GM18861 (cell line): Measurements from ENCODE around the gene CDH13.

ENCODE experiments used
- ATAC-seq: cut with Tn5 transposase; IDR thresholded peaks from one replicate; pipeline ENCODE4 v1.9.1; 2021; ENCODE audit not compliant: unreplicated experiment

CDH13 gene

DNA sequence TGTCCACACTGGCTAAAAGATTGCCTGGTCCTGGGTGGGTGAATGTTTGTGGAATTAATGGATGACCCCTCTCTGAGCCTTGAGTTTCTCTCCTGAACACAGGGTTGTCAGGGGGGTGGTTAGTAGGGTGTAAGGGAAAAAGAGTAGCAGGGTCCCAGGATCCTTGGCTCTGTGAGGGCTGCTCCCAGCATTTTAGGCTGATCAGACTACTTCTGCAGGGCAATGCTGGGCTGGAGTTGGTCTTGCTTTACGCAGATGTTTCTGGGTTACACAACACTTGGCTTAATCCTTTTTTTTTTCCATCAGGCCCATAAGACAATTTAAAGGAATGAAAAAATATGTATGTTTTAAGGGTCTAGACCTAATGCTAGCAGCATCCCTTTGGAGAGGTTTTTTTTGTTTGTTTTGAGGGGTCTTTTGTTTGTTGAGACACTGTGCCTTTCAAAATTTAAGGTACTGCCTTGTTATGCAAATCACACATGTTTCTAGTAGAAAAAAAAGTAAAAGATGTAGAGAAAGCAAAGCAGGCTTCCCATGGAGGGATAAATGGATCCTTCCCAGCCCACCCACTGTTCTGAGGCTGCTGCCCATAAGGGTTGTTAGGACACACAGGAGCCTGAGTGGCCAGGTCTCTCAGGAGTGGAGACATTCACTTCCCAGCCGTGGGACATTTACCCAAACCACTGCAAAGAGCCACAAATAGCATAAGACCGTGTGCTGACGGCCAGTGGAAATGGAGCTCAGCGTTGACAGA lies 955.4 kb downstream of the CDH13 start:
- ATAC-seq: no peak

DNA sequence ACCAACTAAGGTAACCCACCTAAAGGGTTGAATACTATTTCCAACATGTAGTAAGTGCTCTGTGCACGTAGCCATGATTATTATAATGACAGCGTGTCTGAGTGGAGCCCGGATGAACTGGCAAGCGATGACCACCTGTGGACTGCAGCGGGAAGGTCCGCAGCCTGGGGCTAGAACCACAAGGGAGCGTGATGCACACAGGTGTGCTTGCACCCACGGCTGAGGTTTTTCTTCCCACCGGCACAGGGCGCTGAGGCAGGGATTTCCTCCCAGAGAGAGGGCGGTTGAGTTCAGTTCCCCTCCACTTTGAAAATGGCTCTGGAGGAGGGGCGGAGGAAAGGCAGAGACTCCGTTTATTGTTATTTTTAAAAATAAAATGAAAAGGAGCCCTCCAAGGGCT lies 959.3 kb downstream of the CDH13 start:
- no peak for ATAC-seq

DNA sequence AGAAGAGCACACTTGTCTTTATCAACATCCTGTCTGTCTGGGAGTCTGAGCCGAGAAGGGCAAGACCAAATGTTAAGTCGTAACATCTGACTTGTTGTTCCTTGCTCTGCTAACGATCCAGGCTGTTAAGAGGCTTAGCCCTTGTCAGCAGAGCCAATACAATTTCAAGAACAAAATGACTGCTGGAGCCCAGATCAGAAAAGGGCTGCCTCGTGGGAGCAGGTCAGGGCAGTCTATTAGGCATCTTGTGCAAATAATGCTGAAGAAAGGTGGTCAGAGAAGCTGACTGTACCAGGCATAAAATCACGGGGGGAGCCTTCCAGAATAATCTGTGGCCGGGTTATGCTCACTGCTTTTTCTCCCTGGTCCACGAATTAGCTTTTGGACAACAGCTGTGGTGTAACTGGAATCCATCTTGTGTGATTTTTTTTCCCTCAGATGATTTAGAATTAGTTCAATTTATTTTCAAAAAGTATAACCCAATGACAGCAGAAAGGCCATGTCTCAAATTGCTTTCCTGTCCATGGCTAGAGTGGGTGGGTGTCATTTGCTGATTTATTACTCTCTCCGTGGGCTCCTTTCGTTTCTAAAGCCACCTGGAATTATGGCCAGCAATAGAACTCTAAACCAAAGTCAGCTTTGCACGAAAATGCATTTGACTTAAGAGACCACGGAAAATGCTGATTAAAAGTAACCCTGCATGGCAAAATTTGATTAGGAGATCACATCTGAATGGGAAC lies 959.9 kb downstream of the CDH13 start:
- no peak for ATAC-seq

DNA sequence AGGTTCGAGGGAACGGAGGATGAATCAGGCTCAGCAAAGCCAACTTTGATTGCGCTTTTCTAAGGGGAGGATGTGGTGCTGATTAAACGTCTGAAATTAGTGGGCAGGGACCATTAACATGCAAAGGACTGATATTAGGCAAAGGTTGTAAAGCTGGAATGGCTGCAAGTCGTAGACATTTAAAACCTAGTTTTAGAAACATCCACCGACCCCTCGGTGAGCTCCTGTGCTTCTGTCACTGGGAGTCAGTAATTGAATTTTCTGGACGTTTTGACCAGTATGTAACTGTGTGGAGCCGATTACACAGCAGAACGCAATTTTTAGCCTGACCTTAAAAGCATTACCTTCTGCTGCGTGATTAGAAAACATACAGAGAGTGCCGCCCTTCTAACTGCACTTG lies 960.4 kb downstream of the CDH13 start:
- no peak for ATAC-seq

DNA sequence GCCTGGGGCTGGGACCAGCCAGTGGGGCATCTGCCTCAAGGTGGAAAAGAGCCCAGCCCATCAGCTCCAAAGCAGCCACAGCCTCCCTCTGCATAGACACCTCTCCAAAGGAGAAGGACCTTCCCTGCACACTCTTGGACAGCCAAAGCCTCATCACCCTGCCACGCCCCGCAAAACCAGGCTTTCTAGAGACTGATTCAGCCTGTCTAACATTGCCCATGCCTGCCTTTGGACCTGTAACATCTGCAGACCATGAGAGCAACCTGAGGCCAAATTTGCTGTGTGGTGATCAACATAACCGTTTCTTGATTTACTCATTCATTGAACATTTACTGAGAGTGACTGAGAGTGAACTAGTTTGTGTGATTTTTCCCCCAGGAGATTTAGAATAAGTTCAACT lies 961.3 kb downstream of the CDH13 start:
- ATAC-seq: no peak

DNA sequence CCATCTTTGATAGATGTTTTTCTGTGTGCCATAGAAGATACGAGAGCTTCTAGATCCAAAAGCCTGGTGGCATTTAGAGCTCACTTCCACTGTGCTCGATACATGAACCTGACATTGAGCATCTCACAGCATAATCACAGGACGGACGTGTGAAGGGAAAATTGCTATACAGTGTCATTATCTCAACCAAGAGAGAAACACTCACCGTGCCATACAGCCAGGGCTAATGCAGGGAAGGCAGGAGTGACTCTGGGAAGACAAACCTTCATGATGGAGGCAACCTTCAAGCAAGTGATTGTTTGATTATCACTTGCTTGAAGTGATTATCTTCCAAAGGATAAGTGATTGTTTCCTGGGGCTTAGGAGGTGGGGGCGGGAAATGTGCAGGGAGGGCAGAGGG lies 962.8 kb downstream of the CDH13 start:
- ATAC-seq: no peak

DNA sequence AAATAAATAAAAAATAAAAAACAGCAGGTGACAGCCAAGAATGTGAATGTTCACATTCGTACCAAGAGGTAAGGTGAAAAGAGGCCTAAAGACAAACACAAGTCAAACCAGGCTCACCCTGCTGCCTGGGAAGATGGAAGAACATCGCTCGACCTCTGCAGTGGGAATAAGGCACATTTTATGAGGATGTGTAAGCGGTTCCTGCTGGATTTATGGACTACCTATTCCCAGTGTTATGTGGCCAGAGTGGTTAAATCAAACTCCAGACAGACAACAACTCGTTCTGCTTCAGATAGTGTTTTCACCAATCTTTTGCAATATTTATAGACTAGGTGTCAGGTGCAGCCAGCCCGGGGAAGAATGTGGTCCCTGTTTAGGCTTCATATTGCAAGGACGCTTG lies 966.0 kb downstream of the CDH13 start:
- ATAC-seq: no peak

DNA sequence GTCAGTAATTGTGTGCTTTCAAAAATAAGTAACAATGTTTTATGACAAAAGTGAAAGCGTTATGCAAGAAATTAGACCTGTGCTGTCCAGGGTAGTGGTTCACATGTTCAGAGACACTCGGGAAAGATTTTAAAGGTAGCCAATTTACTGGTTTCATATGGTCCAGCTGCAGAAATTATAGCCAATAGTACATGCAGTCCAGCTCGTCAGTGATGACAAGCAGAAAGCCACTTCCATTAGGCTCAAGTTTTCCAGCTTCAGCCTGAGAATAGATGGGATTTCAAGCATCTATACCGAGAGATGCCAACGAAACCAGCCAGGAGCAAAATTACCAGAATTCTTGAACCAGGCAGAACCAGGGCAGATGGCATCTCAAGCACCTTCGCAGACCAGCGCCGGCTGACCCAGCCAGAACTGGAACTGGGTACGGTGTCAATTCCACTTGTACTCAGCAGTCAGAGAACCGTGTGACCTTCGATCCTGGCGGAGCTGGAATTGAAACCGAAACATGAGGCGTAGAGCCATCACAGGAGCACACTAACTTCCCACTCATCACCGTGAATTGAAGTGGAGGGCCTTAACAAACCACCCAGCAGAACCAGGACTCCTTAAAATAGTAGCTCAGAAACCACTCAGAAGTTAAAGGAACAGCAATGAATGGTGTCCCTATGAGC lies 973.2 kb downstream of the CDH13 start:
- ATAC-seq: no peak

DNA sequence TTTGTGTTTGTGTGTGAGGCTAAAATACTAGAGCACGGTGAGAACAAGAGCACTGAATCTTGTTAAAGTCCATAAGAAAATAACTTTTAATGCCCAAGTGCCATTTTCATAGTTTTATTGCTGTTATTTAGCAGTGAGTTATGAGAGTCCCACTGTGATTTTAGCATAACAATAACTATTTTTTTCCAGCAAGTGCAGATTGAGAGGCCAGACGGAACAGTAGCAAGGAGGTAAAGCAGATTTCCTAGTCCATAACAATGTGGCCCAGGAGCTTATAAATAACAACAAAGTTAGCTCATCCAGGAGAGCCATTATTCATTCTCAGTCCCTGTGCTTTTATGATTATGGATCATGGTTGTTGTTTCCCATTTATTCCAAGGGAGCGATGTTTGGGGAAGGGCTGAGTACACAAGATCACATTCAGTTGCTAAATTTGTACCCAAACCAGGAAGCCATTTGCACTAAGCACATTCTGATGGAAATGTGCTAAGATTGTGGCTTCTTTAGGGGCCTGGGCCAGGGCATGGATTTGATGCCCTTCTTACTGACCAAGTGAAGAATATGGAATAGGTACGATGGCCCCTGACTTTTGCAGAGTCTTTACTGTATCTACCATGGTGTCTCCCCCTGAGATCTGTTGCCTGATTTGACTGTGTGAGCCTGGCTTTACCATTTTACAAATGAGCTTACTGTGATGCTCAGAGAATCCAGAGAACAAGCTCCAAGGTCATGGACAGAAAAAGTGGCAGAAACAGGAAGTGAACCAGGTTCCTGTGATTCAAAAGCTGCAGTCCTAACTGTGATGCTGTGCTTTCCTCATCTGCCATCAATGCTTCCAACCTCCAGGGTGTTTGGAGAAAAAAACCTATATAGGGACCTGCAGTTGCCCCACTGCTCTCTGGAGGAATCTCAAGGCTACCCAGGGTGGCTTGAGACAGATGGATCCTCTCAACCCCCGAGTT lies 976.3 kb downstream of the CDH13 start:
- ATAC-seq: no peak

DNA sequence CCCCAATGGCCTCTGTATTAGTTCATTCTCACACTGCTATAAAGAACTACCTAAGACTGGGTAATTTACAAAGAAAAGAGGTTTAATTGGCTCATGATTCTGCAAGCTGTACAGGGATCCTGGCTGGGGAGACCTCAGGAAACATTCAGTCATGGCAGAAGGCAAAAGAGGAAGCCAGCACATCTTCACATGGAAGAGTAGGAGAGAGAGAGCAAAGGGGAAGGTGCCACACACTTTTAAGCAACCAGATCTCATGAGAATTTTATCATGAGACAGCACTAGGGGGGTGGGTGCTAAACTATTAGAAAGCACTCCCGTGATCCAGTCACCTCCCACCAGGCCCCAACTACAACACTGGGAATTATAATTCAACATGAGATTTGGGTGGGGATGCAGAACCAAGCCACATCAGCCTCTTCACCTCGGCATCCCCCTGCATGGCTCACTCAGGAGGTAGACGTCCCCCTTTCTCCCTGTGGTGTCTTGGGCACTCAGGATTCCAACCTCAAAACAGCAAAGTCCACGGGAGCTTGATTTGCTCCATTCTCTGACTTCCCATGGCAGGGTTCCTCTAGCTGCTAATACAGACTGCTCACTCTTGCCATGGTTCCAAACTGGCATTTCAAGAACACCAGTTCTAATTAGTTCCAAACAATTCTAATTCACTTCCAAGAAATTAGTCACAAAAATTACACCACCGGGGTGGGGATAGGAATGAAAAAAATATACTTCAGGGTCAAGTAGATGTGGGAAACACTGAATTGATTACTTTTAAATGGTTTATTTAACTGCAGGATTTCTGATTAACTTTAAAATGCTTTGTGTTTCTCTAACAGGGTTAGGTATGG lies 977.2 kb downstream of the CDH13 start:
- ATAC-seq: no peak

DNA sequence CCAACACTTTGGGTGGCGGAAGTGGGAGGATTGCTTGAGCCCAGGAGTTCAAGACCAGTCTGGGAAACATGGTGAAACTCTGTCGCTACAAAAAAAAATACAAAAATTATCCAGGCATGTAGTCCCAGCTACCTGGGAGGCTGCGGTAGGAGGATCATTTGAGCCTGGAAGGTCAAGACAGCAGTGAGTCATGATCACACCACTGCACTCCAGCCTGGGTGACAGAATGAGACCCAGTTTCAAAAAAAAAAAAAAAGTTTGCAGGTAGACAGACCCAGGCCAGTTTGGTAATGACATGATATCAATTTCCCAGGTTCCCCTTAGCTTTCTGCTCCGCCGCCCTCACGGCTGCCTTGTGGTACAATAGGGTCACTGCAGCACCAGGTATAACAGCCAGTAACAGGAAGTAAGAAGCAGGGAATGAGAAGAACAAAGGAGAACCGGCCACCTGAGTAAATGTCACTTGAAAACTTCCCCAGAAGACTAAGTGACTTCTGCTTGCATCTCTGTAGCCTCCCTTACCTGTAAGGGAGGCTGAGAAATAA lies 979.8 kb downstream of the CDH13 start:
- ATAC-seq: no peak

DNA sequence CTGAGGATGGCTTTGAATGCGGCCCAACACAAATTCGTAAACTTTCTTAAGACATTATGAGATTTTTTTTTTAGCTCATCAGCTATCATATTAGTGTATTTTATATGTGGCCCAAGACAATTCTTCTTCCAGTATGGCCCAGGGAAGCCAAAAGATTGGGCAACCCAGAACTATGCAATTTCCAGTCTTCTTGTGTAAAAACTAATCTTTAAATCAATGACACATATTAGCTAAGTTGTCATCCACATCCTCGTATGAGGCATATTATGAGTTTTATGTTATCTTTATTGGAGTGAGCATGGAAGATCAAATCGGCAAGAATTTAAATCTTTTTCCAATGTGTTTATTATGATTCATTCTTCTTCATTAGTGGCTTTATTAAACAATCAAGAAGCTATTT lies 982.4 kb downstream of the CDH13 start:
- no peak for ATAC-seq

DNA sequence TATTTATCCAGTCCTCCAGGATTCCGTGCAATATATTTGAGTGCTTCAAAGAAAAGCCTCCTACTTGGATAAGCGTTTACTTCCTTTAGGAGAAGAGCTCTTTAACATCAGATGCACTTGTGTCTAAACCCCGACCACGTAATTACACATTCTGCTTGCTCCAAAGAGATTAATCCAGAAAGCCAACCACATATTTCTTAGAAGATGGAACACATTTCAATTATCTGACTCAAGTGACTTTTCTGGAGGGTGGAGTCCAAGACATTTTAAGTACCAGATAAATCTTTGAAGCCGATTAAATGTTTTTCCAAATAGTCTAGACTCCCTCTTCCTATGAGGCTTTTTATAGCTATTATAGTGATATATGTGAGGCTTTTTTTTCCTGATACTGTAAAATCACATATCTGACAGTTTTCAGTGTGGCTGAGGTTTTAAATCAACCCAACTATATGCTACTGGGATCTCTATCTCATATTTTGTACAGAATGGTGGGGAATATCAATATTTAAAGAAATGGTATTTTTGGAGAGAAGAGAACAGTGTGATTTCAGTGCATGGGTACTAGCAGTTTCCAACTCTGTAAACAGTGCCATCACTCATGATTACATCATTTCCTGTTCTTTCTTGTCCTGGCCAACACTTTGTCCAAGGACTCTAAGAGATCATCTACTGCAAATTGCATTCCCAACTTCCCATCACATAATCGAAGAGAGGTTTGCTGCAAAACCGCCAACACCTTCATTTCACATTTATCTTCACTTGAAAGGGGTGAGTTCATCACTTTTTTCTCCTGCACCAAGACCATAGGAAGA lies 988.6 kb downstream of the CDH13 start:
- ATAC-seq: no peak

DNA sequence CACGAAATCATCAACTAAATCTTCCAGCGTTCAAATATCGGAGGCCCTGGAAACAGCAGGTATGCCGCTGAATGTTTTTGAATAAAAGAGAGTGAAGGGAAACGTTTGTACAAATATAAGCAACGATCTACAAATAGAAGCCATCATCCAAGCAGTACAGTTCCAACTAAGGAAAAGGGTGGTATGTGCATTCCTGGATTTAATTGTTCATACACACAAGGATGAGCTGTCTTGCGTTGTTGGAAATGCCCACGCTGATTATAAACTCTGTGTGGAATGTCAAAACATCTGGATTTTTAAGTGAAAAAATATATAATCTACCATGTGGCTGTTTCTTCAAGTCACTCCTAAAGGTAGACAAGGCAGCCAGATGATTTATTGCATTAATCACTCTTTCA lies 989.2 kb downstream of the CDH13 start:
- no peak for ATAC-seq

DNA sequence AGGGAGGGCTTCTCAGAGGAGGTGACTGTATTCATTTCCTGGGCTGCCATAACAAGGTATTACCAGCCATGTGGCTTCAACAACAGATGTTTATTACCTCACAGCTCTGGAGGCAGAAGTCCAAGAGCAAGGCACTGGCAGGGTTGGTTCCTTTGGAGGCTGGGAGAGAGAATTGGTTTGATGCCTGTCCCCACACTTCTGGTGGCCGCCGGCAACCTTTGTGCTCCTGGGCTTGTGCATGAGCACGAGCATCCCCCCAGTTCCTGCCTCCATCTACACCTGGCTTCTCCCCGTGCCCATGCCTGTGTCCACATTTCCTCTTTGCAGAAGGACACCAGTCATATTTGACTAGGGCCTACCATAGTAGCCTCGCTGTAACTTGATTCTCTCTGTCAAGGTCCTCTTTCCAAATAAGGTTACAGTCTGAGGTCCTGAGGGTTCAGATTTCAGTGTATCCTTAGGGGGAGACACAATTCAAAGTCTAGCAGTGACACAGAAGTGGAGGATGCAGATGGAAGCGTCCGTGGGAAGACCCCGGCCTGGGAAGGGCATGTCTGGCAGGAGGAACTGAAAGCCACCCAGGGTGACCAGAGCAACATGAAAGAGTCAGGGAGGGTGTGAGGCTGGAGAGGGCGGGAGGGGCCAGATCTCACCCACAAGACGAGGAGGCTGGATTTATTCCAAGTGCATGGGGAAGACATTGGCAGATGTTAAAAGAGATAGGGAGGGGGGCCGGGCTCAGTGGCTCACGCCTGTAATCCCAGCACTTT lies 992.8 kb downstream of the CDH13 start:
- no peak for ATAC-seq

DNA sequence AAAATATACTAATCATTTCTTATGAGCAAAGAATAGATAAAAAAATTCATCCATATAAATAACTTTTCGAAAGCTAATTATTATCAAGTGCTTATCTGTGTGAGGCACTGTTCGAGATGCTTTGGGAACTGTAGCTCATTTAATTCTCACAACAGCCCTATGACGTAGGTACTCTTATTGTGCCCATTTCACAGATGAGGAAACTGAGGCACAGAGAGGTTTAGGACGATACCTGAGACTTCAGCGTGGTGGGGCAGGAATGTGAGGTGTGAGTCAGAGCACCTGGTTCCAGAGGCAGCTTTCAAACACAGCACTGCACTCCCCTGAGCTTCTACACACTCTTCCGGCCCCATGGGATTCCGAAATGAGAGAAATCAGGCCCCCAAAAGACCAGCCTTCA lies 995.2 kb downstream of the CDH13 start:
- ATAC-seq: no peak

DNA sequence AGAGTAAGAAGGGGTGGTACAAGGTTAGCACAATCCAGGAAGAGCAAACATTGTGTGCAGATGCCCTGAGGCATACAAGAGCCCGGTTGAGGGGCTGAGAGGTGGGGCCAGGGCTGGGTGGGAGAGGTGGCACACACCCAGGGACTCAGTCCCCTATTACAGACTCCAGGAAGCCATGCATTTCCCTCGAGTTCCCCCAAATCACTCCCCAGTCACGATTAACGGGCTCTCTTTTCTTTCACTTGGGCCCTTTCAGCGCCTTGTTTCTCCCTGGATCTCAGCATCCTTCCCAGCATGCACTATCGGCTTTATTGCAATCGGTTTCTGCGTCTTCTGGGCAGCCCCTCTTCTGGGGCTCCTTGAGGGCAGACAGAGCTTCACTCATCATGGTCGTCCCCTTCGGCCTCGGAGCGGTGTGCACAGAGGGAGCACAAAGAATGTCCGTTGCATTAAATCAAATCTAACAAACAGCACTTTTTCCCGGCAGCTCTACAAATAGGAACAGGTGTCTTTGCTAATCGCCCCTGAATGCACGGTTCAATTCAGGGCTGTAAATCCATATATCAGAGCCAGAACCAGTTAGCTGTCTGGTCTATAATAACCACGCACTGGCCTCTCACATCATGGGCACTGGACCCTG lies 996.4 kb downstream of the CDH13 start:
- no peak for ATAC-seq

DNA sequence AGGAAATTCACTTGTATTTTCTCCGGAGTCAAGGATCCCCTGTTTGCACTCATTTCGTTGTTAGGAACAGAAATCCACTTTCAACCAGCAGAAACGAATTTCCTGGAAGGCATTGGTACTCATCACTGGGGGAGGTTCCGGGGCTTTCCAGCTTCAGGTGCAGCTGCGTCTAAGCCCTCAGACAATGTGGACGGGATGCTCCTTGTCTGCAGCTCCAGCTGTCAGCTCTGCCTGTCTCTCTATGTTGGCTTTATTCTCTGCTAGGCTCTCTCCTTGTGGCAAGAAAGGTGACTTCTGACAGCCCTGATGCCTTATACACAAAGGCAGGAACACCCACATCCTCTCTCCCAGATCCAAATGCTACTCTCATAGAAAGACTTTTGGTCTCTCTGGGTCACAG lies 997.1 kb downstream of the CDH13 start:
- no peak for ATAC-seq
